Stimulated activated CD8-positive, alpha-beta memory T cell treated with anti-CD3 and anti-CD28 coated beads, Interleukin-7, amount 100 ng/mL, for 1 hour (primary cell): ENCODE measurements around the gene ZFP91.
A peak's percentile ranks its signal among the peaks of the same experiment; 100 is the strongest.
"Not testable (repeated sequence)": the region's sequence is repeated elsewhere in the genome, so short reads cannot be mapped to it uniquely, and the experiment has no call there.

ENCODE experiments used
- DNase-seq, 2 donors: peaks; one replicate each; pipeline ENCODE4 v3.0.0-alpha.2; 2020; ENCODE audit warnings: low read depth in 2 of 2

ZFP91 gene, protein sequence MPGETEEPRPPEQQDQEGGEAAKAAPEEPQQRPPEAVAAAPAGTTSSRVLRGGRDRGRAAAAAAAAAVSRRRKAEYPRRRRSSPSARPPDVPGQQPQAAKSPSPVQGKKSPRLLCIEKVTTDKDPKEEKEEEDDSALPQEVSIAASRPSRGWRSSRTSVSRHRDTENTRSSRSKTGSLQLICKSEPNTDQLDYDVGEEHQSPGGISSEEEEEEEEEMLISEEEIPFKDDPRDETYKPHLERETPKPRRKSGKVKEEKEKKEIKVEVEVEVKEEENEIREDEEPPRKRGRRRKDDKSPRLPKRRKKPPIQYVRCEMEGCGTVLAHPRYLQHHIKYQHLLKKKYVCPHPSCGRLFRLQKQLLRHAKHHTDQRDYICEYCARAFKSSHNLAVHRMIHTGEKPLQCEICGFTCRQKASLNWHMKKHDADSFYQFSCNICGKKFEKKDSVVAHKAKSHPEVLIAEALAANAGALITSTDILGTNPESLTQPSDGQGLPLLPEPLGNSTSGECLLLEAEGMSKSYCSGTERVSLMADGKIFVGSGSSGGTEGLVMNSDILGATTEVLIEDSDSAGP

GRCh38 chr11:58578635-58579191, at the start of gene ZFP91:
Gene ZFP91 (plus strand): TSS chr11:58579063. CDS start chr11:58579282, 219 bp downstream.
- DNase-seq, result peak; percentile 92 to 93

GRCh38 chr11:58530236-58530635, 48.6 kb upstream of the ZFP91 start:
- no peak for DNase-seq

GRCh38 chr11:58531865-58532341, 47.0 kb upstream of the ZFP91 start:
- DNase-seq, result no peak

DNA sequence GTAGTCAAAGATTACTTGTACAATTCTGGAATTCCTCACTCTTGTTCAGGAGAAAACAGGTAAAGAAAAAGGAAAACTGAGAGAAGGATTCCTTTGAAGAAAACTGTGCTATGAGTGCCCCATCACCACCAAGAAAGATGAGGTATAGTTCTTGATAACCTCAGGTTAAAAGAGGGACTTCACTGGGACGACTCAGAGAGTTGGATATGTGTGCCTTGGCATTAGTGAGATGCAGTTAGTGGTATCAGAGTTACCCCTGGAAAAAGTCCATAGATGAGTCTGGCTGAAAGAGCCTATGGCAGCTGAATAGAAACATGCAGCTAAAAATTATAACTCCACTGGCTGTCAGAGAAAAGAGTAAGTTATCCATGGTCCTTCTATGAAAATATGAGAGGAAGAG, 32.0 kb upstream of the ZFP91 start:
- DNase-seq, result no peak

GRCh38 chr11:58549644-58550043, 29.2 kb upstream of the ZFP91 start:
- DNase-seq, result no peak

DNA sequence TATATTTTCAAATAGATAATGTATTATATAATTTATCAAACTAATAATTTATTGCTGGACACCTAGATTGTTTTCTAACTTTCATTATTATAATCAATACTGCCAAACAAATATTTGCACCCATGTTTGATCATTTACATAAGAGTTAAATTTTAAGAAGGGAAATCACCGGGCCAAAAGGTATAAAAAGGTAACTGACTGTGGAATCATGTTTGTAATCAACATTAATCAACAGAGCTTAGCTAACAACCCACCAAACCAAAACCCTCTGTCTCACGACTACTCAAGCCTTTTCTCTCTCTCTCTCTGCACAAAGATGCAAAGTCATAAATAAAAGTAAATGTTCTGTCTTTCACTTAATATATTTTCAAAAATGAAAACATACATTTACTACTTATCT, 18.0 kb upstream of the ZFP91 start:
- DNase-seq, result no peak

DNA sequence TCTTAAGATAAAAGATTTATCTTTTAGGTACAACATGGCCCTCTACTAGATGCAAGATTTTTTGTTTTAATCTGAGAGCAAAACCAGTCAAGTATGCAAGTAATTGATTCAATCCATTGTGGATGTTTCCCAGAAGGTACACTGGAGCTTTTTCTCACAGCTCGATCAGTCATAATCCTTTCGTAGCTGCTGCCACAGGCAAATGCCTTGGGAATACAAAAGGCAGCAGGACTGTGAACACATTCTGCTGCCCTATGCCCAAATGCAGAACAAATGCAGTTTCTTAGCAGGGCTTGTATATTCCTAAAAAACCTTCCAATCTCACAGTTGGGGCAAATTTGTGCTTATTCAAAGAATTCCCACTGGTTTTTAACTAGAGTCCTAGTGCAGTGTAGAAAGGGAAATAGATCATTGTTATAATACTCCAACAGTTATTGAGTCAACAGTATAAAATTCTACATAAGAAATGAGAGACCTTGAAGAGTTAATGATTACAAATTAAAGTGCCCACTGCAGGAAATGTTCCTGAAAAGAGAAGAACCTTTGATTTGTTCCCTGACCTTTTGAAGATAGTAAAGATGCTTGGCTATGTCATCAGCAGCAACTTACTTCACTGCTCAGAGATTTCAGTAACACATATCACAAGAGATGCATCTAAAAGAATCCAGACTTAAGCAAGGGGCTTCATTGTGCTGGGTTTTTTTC, 17.3 kb upstream of the ZFP91 start:
- no peak for DNase-seq

DNA sequence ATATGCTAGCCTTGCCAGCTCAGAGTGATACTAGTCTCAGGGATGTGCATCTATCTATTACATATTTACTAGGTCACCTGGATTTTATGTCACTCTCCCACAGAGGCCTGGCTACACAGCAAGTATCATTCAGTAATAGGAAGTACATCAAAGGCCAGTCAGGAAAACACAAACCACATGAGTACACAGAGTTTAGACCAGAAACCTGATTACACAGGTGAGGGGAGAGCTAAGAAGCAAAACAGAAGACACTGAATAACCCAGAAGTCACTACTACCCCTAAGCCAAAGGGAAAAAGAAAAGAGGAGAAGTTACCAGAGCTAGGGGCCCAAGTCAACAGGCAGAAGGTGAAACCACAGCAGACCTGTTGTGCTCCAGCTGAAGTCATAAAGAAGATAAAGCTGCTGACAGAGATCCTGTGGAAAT, 16.5 kb upstream of the ZFP91 start:
- DNase-seq, result no peak

DNA sequence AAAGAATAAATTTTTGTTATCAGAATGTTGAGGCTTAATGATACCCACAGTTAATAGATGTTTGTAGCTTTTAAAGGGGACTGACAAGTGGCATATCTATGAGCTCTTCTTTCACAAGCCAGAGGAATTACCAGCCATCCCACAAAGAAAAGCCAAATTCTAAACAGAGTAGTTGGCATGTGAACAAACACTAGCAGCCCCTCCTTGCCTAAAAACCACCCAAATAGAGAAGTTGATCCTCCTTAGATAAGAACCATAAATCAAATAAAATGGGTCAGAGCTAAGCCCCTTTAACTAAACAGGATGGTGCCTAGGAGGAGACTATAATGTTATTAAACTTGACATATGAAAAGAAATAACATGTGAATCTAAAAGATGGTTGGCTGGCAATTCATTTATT, 14.6 kb upstream of the ZFP91 start:
- no peak for DNase-seq

DNA sequence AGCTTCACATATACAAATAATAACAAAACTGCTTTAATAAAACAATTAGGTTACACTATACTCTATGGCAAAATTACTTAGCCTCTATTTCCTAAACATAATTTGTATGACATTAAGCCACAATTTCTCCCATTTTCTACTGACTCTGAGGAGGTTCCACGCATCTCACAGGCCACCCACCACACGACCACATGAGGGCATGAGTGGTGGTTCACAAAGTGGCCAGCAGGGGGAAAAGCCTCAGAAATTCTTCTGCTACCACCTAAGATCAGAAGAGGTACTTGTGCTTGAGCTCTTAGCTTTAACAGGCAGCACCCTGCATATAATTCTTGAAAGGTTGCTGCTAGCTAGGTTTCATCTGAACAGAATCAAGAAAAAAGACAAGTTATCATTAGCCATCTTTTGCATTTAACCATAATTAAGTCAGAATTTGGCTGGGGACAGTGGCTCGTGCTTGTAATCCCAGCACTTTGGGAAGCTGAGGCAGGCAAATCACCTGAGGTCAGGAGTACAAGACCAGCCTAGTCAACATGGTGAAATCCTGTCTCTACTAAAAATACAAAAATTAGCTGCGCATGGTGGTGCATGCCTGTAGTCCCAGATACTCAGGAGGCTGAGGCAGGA, 10.9 kb upstream of the ZFP91 start:
- peak; percentile 58 to 68 for DNase-seq

DNA sequence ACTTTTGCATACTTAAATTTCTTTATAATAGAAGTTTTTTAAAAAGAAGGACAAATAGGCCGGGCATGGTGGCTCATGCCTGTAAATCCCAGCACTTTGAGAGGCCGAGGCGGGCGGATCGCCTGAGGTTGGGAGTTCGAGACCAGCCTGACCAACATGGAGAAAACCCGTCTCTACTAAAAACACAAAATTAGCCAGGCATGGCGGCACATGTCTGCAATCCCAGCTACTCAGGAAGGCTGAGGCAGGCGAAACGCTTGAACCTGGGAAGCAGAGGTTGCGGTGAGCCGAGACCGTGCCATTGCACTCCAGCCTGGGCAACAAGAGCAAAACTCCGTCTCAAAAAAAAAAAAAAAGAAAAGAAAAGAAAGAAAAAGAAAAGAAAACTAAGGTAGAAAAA, 6.0 kb upstream of the ZFP91 start:
- DNase-seq, result not testable (repeated sequence)

DNA sequence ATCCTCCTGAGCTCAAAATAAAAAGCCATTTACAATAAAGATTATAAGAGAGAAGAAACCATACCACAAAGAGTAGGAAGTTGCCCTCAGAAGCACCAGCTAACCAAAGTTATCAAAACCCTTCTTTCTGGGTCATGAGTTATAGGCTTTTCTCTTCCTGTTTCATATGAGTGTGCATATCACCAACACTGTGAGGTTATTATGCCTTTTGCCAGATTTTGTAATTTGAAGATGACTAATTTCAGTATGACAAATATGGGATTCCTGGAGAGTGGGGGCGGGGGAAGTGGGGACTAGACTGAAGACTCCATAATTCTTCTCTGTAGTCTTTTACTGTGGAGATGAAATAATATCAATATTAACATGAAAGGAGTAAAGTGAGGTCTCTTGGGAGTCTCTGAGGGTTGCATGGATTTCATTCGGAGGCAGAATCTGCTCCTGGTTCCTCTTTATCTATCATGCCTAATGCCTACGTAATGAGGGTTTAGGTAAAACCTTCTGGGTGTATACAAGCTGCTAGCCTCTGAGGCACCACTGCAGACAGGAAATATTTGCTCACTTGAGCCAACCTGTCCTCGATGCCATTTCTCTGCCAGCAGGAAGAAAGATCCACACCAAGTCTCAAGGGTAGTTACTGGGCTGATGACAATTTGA, 5.3 kb upstream of the ZFP91 start:
- DNase-seq, result peak; percentile 16 to 19

GRCh38 chr11:58574881-58575280, 4.0 kb upstream of the ZFP91 start:
- DNase-seq, result no peak

DNA sequence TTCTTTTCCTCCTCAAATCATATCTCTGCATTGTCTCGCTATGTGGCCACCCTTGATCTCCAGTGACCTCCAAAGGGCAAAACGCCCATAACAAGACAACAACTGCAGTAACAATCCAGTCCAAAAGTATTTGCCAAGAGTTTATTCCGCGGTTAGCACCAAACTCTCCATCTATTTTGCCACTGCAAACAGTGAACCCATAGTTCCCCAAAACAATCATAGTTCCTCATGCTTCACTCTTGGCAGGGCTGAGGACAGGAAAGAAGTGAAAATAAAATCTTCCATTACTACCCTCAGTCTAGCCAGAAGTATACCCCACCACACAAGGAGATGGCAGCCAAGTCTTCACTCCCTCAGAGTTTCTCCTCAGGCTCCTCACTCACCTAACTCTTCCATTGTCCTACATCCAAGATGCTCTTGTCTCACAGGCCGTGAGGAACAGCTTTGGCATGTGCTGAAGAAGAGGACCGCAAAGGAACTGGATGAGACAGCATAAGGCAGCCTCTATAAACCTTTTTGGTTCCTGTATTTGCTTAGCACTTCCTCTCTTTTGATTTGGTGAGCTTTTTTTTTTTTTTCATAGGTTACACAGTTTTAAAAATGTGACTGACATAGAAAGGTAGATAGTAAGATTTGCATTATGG, 3.4 kb upstream of the ZFP91 start, which contains the start of gene LPXN:
Gene LPXN, minus strand, starts transcription at position 480 of the 644 bp plus-strand sequence. Its CDS starts 84 bp downstream, at position 396.
- DNase-seq, result peak; percentile 12 to 18

GRCh38 chr11:58576887-58577471, 1.9 kb upstream of the ZFP91 start:
- no peak for DNase-seq

GRCh38 chr11:58577555-58578135, 1.2 kb upstream of the ZFP91 start:
- DNase-seq, result peak; percentile 53

GRCh38 chr11:58578136-58578634, 678 bp upstream of the ZFP91 start:
- DNase-seq, result peak; percentile 79 to 86

- peak; percentile 85 to 87 for DNase-seq
These were observed 598 bp downstream of the ZFP91 start for GRCh38 chr11:58579192-58580129.

DNA sequence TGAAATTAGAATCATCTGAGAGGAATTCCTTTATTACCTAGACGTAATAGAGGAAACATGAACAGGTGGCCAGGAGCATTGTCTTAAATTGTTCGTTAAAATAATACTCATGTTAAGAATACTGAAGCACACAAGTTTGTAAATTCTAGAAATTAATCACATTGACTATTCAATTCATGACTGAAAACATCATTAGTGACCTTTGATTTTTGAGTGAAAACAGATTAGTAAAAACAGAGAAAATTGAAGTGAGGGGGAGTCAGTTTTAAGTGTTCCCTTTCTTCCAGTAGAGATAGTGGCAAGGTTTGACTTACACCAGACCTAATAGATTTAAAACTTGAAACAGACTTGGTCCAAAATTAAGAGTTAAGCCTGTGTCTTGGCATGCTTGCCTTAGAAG, 1.4 kb downstream of the ZFP91 start:
- DNase-seq, result no peak
